PC-9 (cell line): ENCODE data around the gene PLIN5. TPM values are rescaled to one million over a fixed set of nuclear protein-coding genes. Genes with fewer than 3 reads are reported as not detected.

Source experiments
- BruUV-seq: library from RNA; stranded (reverse); fragments of 400-500 nt; replicated peaks from 2 replicates; lab custom pipeline; 2021; lab: Mats Ljungman, UMichigan
- CTCF ChIA-PET: fragments of 300-600 bp; sonication (Branson Sonifier 250); formaldehyde crosslinking; loops from one replicate; lab custom pipeline; 2022; ENCODE audit warnings: antibody characterized with exemption; lab: Charles Lee
- POLR2A ChIA-PET: fragments of 300-600 bp; sonication (Branson Sonifier 250); formaldehyde crosslinking; loops from one replicate; lab custom pipeline; 2022; ENCODE audit warnings: antibody characterized with exemption; ENCODE audit not compliant: unreplicated experiment; lab: Charles Lee
- DNase-seq, 2 experiments: peaks; one replicate each; pipeline versions ENCODE4 v3.0.0 to v3.0.0-alpha.2; 2015 to 2022; ENCODE audit warnings: mixed read lengths in 1 of 2
- H2AFZ ChIP-seq: fragments of 200-600 bp; sonication (generic); 2 replicates; pipeline ENCODE4 v1.8.1; 2017; ENCODE audit warnings: antibody characterized with exemption
- H3F3A ChIP-seq: fragments of 200-600 bp; sonication (generic); 2 replicates; pipeline ENCODE4 v1.8.1; 2017; ENCODE audit warnings: antibody characterized with exemption, mild to moderate bottlenecking, low read depth; ENCODE audit not compliant: insufficient read depth
- H3K27ac ChIP-seq: fragments of 200-600 bp; sonication (generic); 2 replicates; pipeline ENCODE4 v1.6.1; 2016; ENCODE audit warnings: mixed run types
- H3K27me3 ChIP-seq: fragments of 200-600 bp; sonication (generic); 2 replicates; pipeline ENCODE4 v1.6.1; 2016; ENCODE audit warnings: low read depth, mixed run types; ENCODE audit not compliant: insufficient read depth
- H3K36me3 ChIP-seq: fragments of 200-600 bp; sonication (generic); 2 replicates; pipeline ENCODE4 v1.6.1; 2016; ENCODE audit warnings: low read depth, mixed run types
- H3K4me1 ChIP-seq: fragments of 200-600 bp; sonication (generic); replicated peaks from 2 replicates; pipeline ENCODE4 v1.6.1; 2016; ENCODE audit warnings: mixed run types; ENCODE audit not compliant: insufficient read depth
- H3K4me2 ChIP-seq: fragments of 200-600 bp; sonication (generic); 2 replicates; pipeline ENCODE4 v1.6.1; 2017; ENCODE audit warnings: mixed run types
- H3K4me3 ChIP-seq: fragments of 200-600 bp; sonication (generic); 2 replicates; pipeline ENCODE4 v1.6.1; 2016; ENCODE audit warnings: mixed run types
- H3K79me2 ChIP-seq: fragments of 200-600 bp; sonication (generic); 2 replicates; pipeline ENCODE4 v1.6.1; 2017; ENCODE audit warnings: low read depth, mixed run types
- H3K9me2 ChIP-seq: fragments of 200-600 bp; sonication (generic); 2 replicates; pipeline ENCODE4 v1.8.1; 2017; ENCODE audit warnings: mild to moderate bottlenecking; ENCODE audit not compliant: insufficient read depth
- H3K9me3 ChIP-seq: fragments of 200-600 bp; sonication (generic); 2 replicates; pipeline ENCODE4 v1.8.1; 2016; ENCODE audit warnings: low read depth; ENCODE audit not compliant: insufficient read depth
- H4K20me1 ChIP-seq: fragments of 200-600 bp; sonication (generic); 2 replicates; pipeline ENCODE4 v1.8.1; 2017; ENCODE audit not compliant: insufficient read depth
- CTCF ChIP-seq: fragments of 200-600 bp; sonication (generic); conservative IDR thresholded peaks from 2 replicates; pipeline ENCODE4 v1.6.1; 2017; ENCODE audit warnings: mixed run types, antibody characterized with exemption, mild to moderate bottlenecking, moderate library complexity
- EZH2 ChIP-seq: fragments of 200-600 bp; sonication (generic); IDR thresholded peaks from 2 replicates; pipeline ENCODE4 v1.8.0; 2017; ENCODE audit warnings: antibody characterized with exemption, low read depth
- intact Hi-C: fragments of 100-400 bp; cut with micrococcal nuclease; formaldehyde crosslinking; loops from one replicate; pipeline ENCODE4 v1.10.0; 2022; ENCODE audit not compliant: unreplicated experiment
- total RNA-seq: library from RNA; stranded (reverse); gene quantifications from 2 replicates; pipeline ENCODE4 v1.2.3, GENCODE V29; 2021

Gene PLIN5
- total RNA-seq, 1 experiment from 2014 or later, result 4.4 TPM

GRCh38 chr19:4482721-4483364 is 52.2 kb downstream of the PLIN5 start:
- BruUV-seq, result no TSS peak
- ChIA-PET CTCF (no interaction called here), POLR2A (interaction anchor here (0.6 kb wide), 2 partner anchors 45 to 57 kb away, joined by 5 to 10 read pairs; partner anchors contain the start of gene LRG1)
- Histone ChIP-seq H3K9me2 (no peaks in the 10 kb centered on the region), H2AFZ (no peak overlapping the region), H3F3A (no peaks in the 10 kb centered on the region), H3K36me3 (no peaks in the 10 kb centered on the region), H3K79me2 (no peaks in the 10 kb centered on the region), H3K4me2 (no peak overlapping the region), H3K27me3 (no peaks in the 10 kb centered on the region), H3K9me3 (no peaks in the 10 kb centered on the region), H3K27ac (no peak overlapping the region), H4K20me1 (no peaks in the 10 kb centered on the region), H3K4me1 (no peaks in the 10 kb centered on the region), H3K4me3 (no peak overlapping the region)
- no peak for TF ChIP-seq CTCF
- no peak for TF ChIP-seq EZH2
- DNase-seq, result no peak
- intact Hi-C loops, result no loop called here

- Histone ChIP-seq H3K9me2 (no peaks in the 10 kb centered on the region), H2AFZ (no peak overlapping the region), H3K79me2 (peaks cover 11% of the 10 kb centered on the region), H4K20me1 (no peaks in the 10 kb centered on the region), H3K4me1 (no peaks in the 10 kb centered on the region), H3K9me3 (no peaks in the 10 kb centered on the region), H3F3A (no peaks in the 10 kb centered on the region), H3K27me3 (no peaks in the 10 kb centered on the region), H3K27ac (no peak overlapping the region), H3K4me2 (no peak overlapping the region), H3K36me3 (no peaks in the 10 kb centered on the region), H3K4me3 (no peak overlapping the region)
- no TSS peak for BruUV-seq
- no peak for DNase-seq
- TF ChIP-seq EZH2, result no peak
- ChIA-PET POLR2A (no interaction called here), CTCF (no interaction called here)
- intact Hi-C loops, result no loop called here
Measured at GRCh38 chr19:4477034-4477801, 57.8 kb downstream of the PLIN5 start.

GRCh38 chr19:4474514-4475022 is 60.5 kb downstream of the PLIN5 start:
- no peaks in the 10 kb centered on the region for H3K36me3 ChIP-seq
- H3K27me3 ChIP-seq, result no peaks in the 10 kb centered on the region
- TF ChIP-seq EZH2 (no peak), CTCF (no peak)
- DNase-seq, result no peak
- ChIA-PET POLR2A (no interaction called here), CTCF (no interaction called here)
- H3K79me2 ChIP-seq, result peaks cover 11% of the 10 kb centered on the region
- no peaks in the 10 kb centered on the region for H3K9me3 ChIP-seq
- no peak overlapping the region for H3K4me2 ChIP-seq
- no peaks in the 10 kb centered on the region for H3K9me2 ChIP-seq
- H3K4me3 ChIP-seq, result no peak overlapping the region
- H3K4me1 ChIP-seq, result peaks cover 6% of the 10 kb centered on the region; the same call in 1 of the 2 replicates
- H2AFZ ChIP-seq, result no peak overlapping the region
- intact Hi-C loops, result no loop called here
- no peaks in the 10 kb centered on the region for H4K20me1 ChIP-seq
- BruUV-seq, result no TSS peak
- no peak overlapping the region for H3K27ac ChIP-seq
- peaks cover 11% of the 10 kb centered on the region for H3F3A ChIP-seq
